GM12878 (cell line): ENCODE measurements around the gene TYW1. TPM values are rescaled to one million over a fixed set of nuclear protein-coding genes. Genes with fewer than 3 reads are reported as not detected.
"Not testable (repeated sequence)": the region's sequence is repeated elsewhere in the genome, so short reads cannot be mapped to it uniquely, and the experiment has no call there.

Experiments
- ATAC-seq: fragments of 200-7000 bp; cut with Tn5 transposase; 3 replicates; pipeline ENCODE4 v1.9.1; 2020; ENCODE audit warnings: mild to moderate bottlenecking, moderate library complexity
- BruUV-seq: library from RNA; stranded (reverse); fragments of 400-500 nt; replicated peaks from 2 replicates; lab custom pipeline; 2021; lab: Mats Ljungman, UMichigan
- CTCF ChIA-PET: fragments of 300-600 bp; sonication (Branson Sonifier 250); formaldehyde crosslinking; extraction: SDS; loops from one replicate; lab custom pipeline; 2021; ENCODE audit warnings: inconsistent platforms; lab: Yijun Ruan, JAX
- POLR2A ChIA-PET: fragments of 350-600 bp; formaldehyde crosslinking; extraction: SDS; loops from one replicate; lab custom pipeline; 2021; ENCODE audit warnings: inconsistent platforms; lab: Charles Lee
- RAD21 ChIA-PET: fragments of 300-600 bp; sonication (Branson Sonifier 250); formaldehyde crosslinking; loops from one replicate; lab custom pipeline; 2023; ENCODE audit warnings: antibody characterized with exemption; ENCODE audit not compliant: unreplicated experiment; lab: Charles Lee
- SMC1A ChIA-PET: fragments of 300-600 bp; sonication (Branson Sonifier 250); formaldehyde crosslinking; loops from one replicate; lab custom pipeline; 2023; ENCODE audit not compliant: unreplicated experiment, uncharacterized antibody; lab: Charles Lee
- DNase-seq: peaks from one replicate; pipeline ENCODE4 v3.0.0-alpha.2; 2011; ENCODE audit warnings: low read depth, low spot score
- FAIRE-seq: peaks from 3 replicates; lab custom pipeline; 2011; peaks lifted over from hg19 to GRCh38; lab: Jason Lieb, UNC
- H2AFZ ChIP-seq: 2 replicates; pipeline ENCODE4 v1.6.0; 2011; ENCODE audit warnings: low read depth, low read length, control low read depth; ENCODE audit not compliant: control insufficient read depth
- H3K27ac ChIP-seq: 2 replicates; pipeline ENCODE4 v1.5.1; 2011; ENCODE audit warnings: control low read depth; ENCODE audit not compliant: control insufficient read depth, insufficient read depth
- H3K27me3 ChIP-seq, 2 experiments: replicated peaks in 1 of 2; 2 replicates each; pipeline versions ENCODE4 v1.6.0 to v1.6.1; 2011; ENCODE audit warnings: low read length in 1 of 2; ENCODE audit not compliant: control insufficient read depth in 2 of 2, insufficient read depth in 2 of 2
- H3K36me3 ChIP-seq, 2 experiments: 2 replicates each; pipeline ENCODE4 v1.5.1; 2011; ENCODE audit warnings: low read length in 1 of 2; ENCODE audit not compliant: control insufficient read depth in 2 of 2, insufficient read depth in 2 of 2
- H3K4me1 ChIP-seq: 2 replicates; pipeline ENCODE4 v1.6.1; 2011; ENCODE audit warnings: mild to moderate bottlenecking, low read length, moderate library complexity, mixed read lengths; ENCODE audit not compliant: control insufficient read depth, insufficient read depth
- H3K4me2 ChIP-seq: 2 replicates; pipeline ENCODE4 v1.6.0; 2011; ENCODE audit warnings: control low read depth; ENCODE audit not compliant: control insufficient read depth, insufficient read depth
- H3K4me3 ChIP-seq: fragments of 200-600 bp; sonication (generic); 2 replicates; pipeline ENCODE4 v1.5.1; 2016
- H3K79me2 ChIP-seq: 2 replicates; pipeline ENCODE4 v1.6.0; 2011; ENCODE audit warnings: low read length; ENCODE audit not compliant: control insufficient read depth, insufficient read depth
- H3K9ac ChIP-seq: 2 replicates; pipeline ENCODE4 v1.8.0; 2011; ENCODE audit warnings: low read length, control low read depth, mixed read lengths; ENCODE audit not compliant: control insufficient read depth, insufficient read depth
- H3K9me3 ChIP-seq: replicated peaks from 3 replicates; pipeline ENCODE4 v1.5.1; 2011; ENCODE audit warnings: mild to moderate bottlenecking, low read length; ENCODE audit not compliant: control insufficient read depth, insufficient read depth
- H4K20me1 ChIP-seq: 2 replicates; pipeline ENCODE4 v1.6.0; 2011; ENCODE audit not compliant: control insufficient read depth, insufficient read depth
- ATF7 ChIP-seq: fragments of 450-650 bp; IDR thresholded peaks from 2 replicates; pipeline ENCODE4 v1.6.1; 2016; ENCODE audit warnings: low read depth, mild to moderate bottlenecking
- CREM ChIP-seq: IDR thresholded peaks from 2 replicates; pipeline ENCODE4 v1.6.1; 2014; ENCODE audit warnings: antibody characterized with exemption, low read depth
- CTCF ChIP-seq, 3 experiments: IDR thresholded peaks in 2 of 3; conservative IDR thresholded peaks in 1 of 3; 2 replicates each; pipeline ENCODE4 v1.5.1; 2011; ENCODE audit warnings: low read depth in 3 of 3, low read length in 3 of 3, mild to moderate bottlenecking in 3 of 3, control low read depth in 2 of 3, moderate library complexity in 2 of 3, inconsistent platforms in 1 of 3, mixed read lengths in 1 of 3; ENCODE audit not compliant: control insufficient read depth in 2 of 3, insufficient read depth in 1 of 3; ENCODE audit errors: extremely low read depth in 1 of 3
- RUNX3 ChIP-seq: IDR thresholded peaks from 2 replicates; pipeline ENCODE4 v1.6.1; 2012; ENCODE audit warnings: low read length, inconsistent platforms
- SMARCA5 ChIP-seq: fragments of 450-650 bp; IDR thresholded peaks from 2 replicates; pipeline ENCODE4 v1.6.1; 2017; ENCODE audit warnings: mild to moderate bottlenecking
- WGBS: methylation state at CpG from one replicate; pipeline ENCODE4 v1.1.6; 2016; ENCODE audit warnings: low lambda C conversion rate; ENCODE audit not compliant: insufficient replicate concordance, insufficient coverage; ENCODE audit errors: missing lambda C conversion rate; 5-methylcytosine and 5-hydroxymethylcytosine counted together
- in situ Hi-C: fragments of 300-500 bp; cut with MboI; formaldehyde crosslinking; loops from 9 replicates; pipeline ENCODE4 v1.14.3; 2018; ENCODE audit warnings: mixed read lengths
- intact Hi-C: fragments of 100-400 bp; cut with micrococcal nuclease; formaldehyde crosslinking; loops from one replicate; pipeline ENCODE4 v1.14.2; 2022; ENCODE audit not compliant: unreplicated experiment
- polyA plus RNA-seq, 11 experiments: library from polyadenylated mRNA; depleted of rRNA in 4 of 11; unstranded in 6 of 11; stranded (reverse) in 5 of 11; fragments of >200 nt; fragmentation: Nextera tagmentation in 4 of 11; fragmentation: Illumina TruSeq in 1 of 11; extraction: Ambion mirVana in 4 of 11; extraction: Trizol in 1 of 11; gene quantifications; 1 replicate in 1 of 11; 2 replicates in 10 of 11; pipeline versions ENCODE4 v1.2.1 to v1.2.3, GENCODE V29; 2011 to 2016; ENCODE audit warnings: inconsistent platforms in 2 of 11, missing spikeins in 2 of 11, low read depth in 1 of 11
- total RNA-seq, 4 experiments: library from RNA; depleted of rRNA in 3 of 4; stranded (reverse); fragments of >200 nt in 3 of 4; fragmentation: Illumina TruSeq in 1 of 4; extraction: Trizol in 1 of 4; gene quantifications; 2 replicates each; pipeline versions ENCODE4 v1.2.1 to v1.2.3, GENCODE V29; 2013 to 2021

TYW1 gene
- total and polyA plus RNA-seq, 10 of the 15 experiments (the other 5 are each of a cell fraction or from before 2014, with no cell fraction given), result 11.3 to 29.0 (median 18.4) TPM

- RAD21 ChIA-PET, DNase-seq, H3K27ac ChIP-seq, H3K36me3 ChIP-seq, ATAC-seq, POLR2A ChIA-PET, BruUV-seq, H3K27me3 ChIP-seq, H2AFZ ChIP-seq, in situ Hi-C loops, H4K20me1 ChIP-seq, SMC1A ChIA-PET, H3K9me3 ChIP-seq, H3K4me1 ChIP-seq, FAIRE-seq: not testable (repeated sequence)
- Histone ChIP-seq H3K4me2 (peak overlapping the region; percentile 84), H3K79me2 (peaks cover 14% of the 10 kb centered on the region), H3K9ac (peak overlapping the region; percentile 76), H3K4me3 (peak overlapping the region; percentile 88)
- whole genome bisulfite sequencing, result 52% methylated on average over 5 of the region's 5 CpGs
- CTCF ChIA-PET, result interaction anchor here (1.2 kb wide), 1 partner anchor 313 kb away, joined by 4 read pairs; no protein-coding TSS in a partner anchor
- TF ChIP-seq RUNX3, result 0 out of 2 replicates have a peak, but pooled peaks have one; percentile 0
- intact Hi-C loops, result loop anchor here (5.0 kb wide), 1 partner anchor 252 kb away; the partner anchor contains the start of gene RABGEF1
Measured at GRCh38 chr7:66994051-66994450, 2.6 kb upstream of the TYW1 start.

- ChIA-PET CTCF (interaction anchor here (1.1 to 1.2 kb wide), 2 partner anchors 43 to 313 kb away, joined by 3 to 4 read pairs; no protein-coding TSS in a partner anchor), RAD21 (interaction anchor here (1.6 kb wide), 1 partner anchor 150 kb away, joined by 4 read pairs; no protein-coding TSS in a partner anchor), POLR2A (interaction anchor here (1.6 kb wide), 1 partner anchor 150 kb away, joined by 5 read pairs; no protein-coding TSS in a partner anchor), SMC1A (interaction anchor here (1.4 to 2.0 kb wide), 2 partner anchors 73 to 150 kb away, joined by 5 read pairs; partner anchors contain the start of gene TMEM248)
- H4K20me1 ChIP-seq, H3K9me3 ChIP-seq, H3K36me3 ChIP-seq, H3K27me3 ChIP-seq, H3K4me1 ChIP-seq, in situ Hi-C loops, BruUV-seq: not testable (repeated sequence)
- H3K9ac ChIP-seq, result peak overlapping the region; percentile 76
- H3K79me2 ChIP-seq, result peaks cover 14% of the 10 kb centered on the region
- peak overlapping the region; percentile 73 for H2AFZ ChIP-seq
- FAIRE-seq (peak; percentile 90), ATAC-seq (peak; percentile 71), DNase-seq (peak; percentile 24)
- peak; percentile 31; the same call in 1 of the 2 replicates for TF ChIP-seq CREM
- TF ChIP-seq SMARCA5, result 0 out of 2 replicates have a peak, but pooled peaks have one; percentile 31
- TF ChIP-seq CTCF (IDR thresholded peaks at IDR 0.05 in 2 of 3, conservative IDR thresholded peaks at IDR 0.05 in 1 of 3; ENCODE audit: control insufficient read depth in 2 of 3, extremely low read depth in 1 of 3, insufficient read depth in 1 of 3, low read depth in 3 of 3, low read length in 3 of 3), result peak; percentile 16 to 36 (median 26); a peak in 4 of 6 replicates
- peak; percentile 34; the same call in 1 of the 2 replicates for TF ChIP-seq ATF7
- 3% methylated on average over 9 of the region's 9 CpGs for WGBS
- H3K4me2 ChIP-seq, result peak overlapping the region; percentile 84
- peak overlapping the region; percentile 80 for H3K27ac ChIP-seq
- peak overlapping the region; percentile 88 for H3K4me3 ChIP-seq
- intact Hi-C loops, result loop anchor here (5.0 kb wide), 2 partner anchors 72 to 252 kb away; partner anchors contain the start of genes RABGEF1 and TMEM248
Measured at GRCh38 chr7:66994691-66995049, 2.0 kb upstream of the TYW1 start.
